ENCODE measurements around the gene ARSK. TPM values are rescaled to one million over a fixed set of nuclear protein-coding genes. Genes with fewer than 3 reads are reported as not detected.

ARSK gene
- total RNA-seq: 10 to 100 TPM in 1 of 4 donors, 1 to 10 TPM in 3; 5.9 to 12.2 (median 7.7) TPM

GRCh38 chr5:95554647-95555548 is at the start of gene ARSK, which contains the start of gene SKIC3:
Gene ARSK (plus strand): TSS chr5:95555101. CDS start chr5:95555279, 178 bp downstream.
Gene SKIC3 (minus strand): TSS chr5:95554977. CDS start chr5:95547150, 7,827 bp downstream.
- 0 to 1% methylated on average over 36 to 44 of the region's 63 CpGs for WGBS, 2 donors
- TF ChIP-seq POLR2A (IDR thresholded peaks at IDR 0.05) (no peak), CTCF (IDR thresholded peaks at IDR 0.05) (no peak)
- intact Hi-C loops (cut with DNase I; ENCODE audit: low total_unique reads): no loop called here

GRCh38 chr5:95508550-95508949 is 46.4 kb upstream of the ARSK start:
- TF ChIP-seq POLR2A (IDR thresholded peaks at IDR 0.05) (no peak), CTCF (IDR thresholded peaks at IDR 0.05) (no peak)
- 31 to 60% methylated on average over 1 of the region's 1 CpG for WGBS, 2 donors
- DNase-seq (ENCODE audit: low spot score in 2 of 2): no peak
- intact Hi-C loops (cut with DNase I; ENCODE audit: low total_unique reads): no loop called here
- H3K4me3 ChIP-seq (ENCODE audit: low read depth, poor library complexity, severe bottlenecking): no peak overlapping the region

More at GRCh38 chr5:95554647-95555548, at the start of gene ARSK, which contains the start of gene SKIC3:
- H3K4me3 ChIP-seq (ENCODE audit: low read depth, poor library complexity, severe bottlenecking): peak within 1 kb of the TSS; percentile 60
- peak; percentile 97 to 99 for DNase-seq (ENCODE audit: low spot score in 2 of 2)

- H3K4me3 ChIP-seq (ENCODE audit: low read depth, poor library complexity, severe bottlenecking): no peak overlapping the region
- 96 to 98% methylated on average over 1 of the region's 1 CpG for WGBS, 2 donors
- no peak for DNase-seq (ENCODE audit: low spot score in 2 of 2)
- intact Hi-C loops (cut with DNase I; ENCODE audit: low total_unique reads): no loop called here
- TF ChIP-seq POLR2A (IDR thresholded peaks at IDR 0.05) (no peak), CTCF (IDR thresholded peaks at IDR 0.05) (no peak)
Measured at GRCh38 chr5:95511606-95512005, 43.3 kb upstream of the ARSK start.

GRCh38 chr5:95518417-95518816 is 36.5 kb upstream of the ARSK start:
- 94 to 98% methylated on average over 2 of the region's 2 CpGs for WGBS, 2 donors
- DNase-seq (ENCODE audit: low spot score in 2 of 2): no peak
- no peak overlapping the region for H3K4me3 ChIP-seq (ENCODE audit: low read depth, poor library complexity, severe bottlenecking)
- TF ChIP-seq CTCF (IDR thresholded peaks at IDR 0.05): no peak
- no peak for TF ChIP-seq POLR2A (IDR thresholded peaks at IDR 0.05)
- intact Hi-C loops (cut with DNase I; ENCODE audit: low total_unique reads): no loop called here

- intact Hi-C loops (cut with DNase I; ENCODE audit: low total_unique reads): no loop called here
- no peak for DNase-seq (ENCODE audit: low spot score in 2 of 2)
- 74 to 80% methylated on average over 1 of the region's 1 CpG for WGBS, 2 donors
Measured at GRCh38 chr5:95519151-95519550, 35.8 kb upstream of the ARSK start.

More at GRCh38 chr5:95519151-95519550, 35.8 kb upstream of the ARSK start:
- no peak overlapping the region for H3K4me3 ChIP-seq (ENCODE audit: low read depth, poor library complexity, severe bottlenecking)
- TF ChIP-seq POLR2A (IDR thresholded peaks at IDR 0.05) (no peak), CTCF (IDR thresholded peaks at IDR 0.05) (no peak)
